ENCODE data around the gene GDF10.

GDF10 gene

DNA sequence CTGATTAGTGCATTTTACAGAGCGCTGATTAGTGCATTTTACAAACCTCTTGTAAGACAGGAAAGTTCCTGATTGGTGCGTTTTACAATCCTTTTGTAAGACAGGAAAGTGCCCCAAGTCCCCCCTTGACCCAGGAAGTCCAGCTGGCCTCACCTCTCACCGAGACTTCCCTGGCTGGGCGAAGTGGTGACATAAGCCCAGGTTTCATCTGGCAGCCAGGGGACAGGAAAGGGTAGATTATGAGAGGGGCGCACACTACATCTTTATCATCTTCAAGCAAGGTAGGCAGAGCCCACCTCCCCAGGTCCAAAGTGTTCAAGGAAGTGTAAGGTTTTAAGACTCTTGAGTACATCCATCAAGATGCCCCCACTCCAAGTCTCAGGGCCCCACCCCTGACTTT is 5.5 kb upstream of the GDF10 start:
- no peak for DNase-seq (ENCODE audit: low spot score)

- no peak for DNase-seq (ENCODE audit: low spot score)
Measured at GRCh38 chr10:47295411-47295810, 4.6 kb upstream of the GDF10 start.

DNA sequence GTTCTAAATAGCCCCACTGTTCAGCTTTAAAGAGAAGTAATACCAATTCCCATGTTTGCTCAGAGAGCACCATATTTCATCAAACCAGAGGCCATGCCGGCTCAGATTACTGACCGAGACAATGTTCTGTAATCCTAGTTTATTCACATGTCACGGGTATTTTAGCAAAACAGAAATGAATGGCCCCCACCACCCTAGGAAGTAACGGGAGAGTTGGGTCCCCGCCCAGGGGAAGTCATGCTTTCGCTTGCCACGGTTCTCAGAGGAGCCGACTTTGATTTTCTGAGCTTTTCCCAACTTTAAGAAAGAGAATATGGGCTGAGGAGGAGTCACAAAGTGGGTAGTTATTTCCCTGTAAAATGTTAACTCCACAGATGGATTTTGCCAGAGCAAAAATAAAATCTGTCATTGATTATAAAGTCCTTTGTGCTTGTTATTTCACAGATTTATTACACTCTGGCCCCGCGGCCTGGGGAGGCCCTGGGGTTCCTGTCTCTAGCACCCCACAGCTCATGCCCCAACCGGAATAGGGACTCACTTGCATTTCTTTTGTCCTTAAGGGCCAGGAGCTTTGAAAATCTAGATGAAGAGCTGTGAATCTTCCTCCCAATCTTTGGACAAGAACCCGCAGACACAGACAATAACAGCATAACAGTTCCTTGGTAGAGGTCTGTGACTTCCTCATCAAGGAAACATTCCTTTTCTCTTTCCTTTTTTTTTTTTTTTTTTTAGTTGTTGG is 3.7 kb upstream of the GDF10 start:
- no peak for DNase-seq (ENCODE audit: low spot score)

DNA sequence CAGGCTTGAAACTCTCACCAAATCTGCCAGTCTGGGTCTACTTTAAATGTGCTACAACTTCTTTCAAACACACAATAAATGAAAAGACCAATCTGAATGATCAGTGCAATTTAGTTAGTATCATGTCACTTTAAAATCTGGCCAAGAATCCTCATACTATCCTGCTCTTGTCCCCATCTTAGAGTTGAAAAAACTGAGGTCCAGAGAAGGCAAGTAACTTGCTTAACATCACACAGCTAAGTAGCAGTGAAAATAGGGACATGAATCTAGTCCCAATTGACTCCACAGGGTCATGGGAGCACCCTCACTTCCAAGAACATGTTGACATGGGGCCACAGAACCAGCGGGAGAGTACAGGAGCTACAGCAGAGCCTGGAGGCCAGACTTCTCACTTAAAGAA is 3.1 kb upstream of the GDF10 start:
- no peak for DNase-seq (ENCODE audit: low spot score)

DNA sequence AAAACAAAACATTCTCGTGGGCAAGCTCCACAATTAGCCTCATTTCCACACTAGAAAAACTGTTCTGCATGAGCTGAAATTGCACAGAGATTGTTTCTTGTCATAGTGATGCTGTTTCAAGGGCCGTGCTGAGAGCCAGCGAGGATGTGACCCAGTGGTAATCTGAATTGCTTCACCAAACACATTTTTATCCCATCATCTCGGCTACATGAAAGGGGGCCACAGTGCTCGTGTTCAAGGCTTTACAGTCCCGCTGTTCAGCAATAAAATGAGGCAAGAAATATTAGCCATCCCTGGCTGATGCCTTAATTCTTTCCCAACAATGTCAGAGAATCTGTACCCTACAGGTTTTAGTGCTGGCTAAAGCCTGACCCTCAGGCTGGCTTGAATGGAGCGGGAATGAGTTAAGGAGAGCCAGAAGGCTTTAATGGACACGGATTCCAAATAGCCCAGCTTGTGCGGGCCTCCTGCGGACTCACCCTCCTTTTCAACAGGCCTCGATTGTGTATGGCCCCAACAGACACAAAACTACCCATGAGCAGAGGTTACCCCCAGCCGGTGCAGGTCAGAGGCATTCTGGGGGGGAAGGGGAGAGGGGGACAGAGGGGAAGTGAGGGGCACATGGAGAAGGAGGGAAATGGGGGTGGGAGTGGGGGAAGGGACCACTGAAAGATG is 2.0 kb upstream of the GDF10 start:
- DNase-seq (ENCODE audit: low spot score), result no peak

DNA sequence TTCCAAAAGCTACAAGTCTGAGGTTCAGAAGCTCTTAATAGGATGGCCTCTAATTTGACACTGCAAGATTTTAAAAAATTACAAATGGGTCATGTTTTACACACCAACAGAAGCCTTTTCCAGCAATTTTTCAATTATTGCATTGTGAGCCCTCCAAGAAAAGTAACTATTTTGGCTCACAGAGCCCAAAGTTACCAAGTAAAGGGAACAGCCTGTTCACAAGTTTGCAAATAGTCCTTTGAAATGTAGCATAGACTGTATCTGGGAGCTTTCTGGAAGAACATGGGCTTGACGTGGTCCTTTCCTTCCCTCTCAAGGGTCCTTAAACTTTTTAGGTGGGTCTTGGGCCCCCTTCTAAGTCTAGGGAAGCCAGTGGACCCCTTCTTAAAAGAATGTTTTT is 1.3 kb upstream of the GDF10 start:
- no peak for DNase-seq (ENCODE audit: low spot score)

DNA sequence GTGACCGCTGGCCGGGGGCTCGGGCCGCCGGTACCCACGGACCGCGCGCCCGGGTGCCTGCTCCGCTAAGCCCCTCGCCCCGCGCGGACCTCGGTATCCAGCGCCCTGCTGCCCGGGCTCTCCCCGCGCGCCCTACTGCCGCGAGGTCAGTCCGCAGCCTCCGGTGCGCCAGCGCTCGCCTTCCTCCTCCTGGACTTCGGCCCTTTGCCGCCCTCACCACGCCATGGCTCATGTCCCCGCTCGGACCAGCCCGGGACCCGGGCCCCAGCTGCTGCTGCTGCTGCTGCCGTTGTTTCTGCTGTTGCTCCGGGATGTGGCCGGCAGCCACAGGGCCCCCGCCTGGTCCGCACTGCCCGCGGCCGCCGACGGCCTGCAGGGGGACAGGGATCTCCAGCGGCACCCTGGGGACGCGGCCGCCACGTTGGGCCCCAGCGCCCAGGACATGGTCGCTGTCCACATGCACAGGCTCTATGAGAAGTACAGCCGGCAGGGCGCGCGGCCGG is 483 bp downstream of the GDF10 start:
- DNase-seq (ENCODE audit: low spot score), result no peak

GRCh38 chr10:47301833-47302232 is 1.8 kb downstream of the GDF10 start:
- DNase-seq (ENCODE audit: low spot score), result no peak

- no peak for DNase-seq (ENCODE audit: low spot score)
Measured at GRCh38 chr10:47303105-47303504, 3.1 kb downstream of the GDF10 start.

GRCh38 chr10:47303866-47304265 is 3.9 kb downstream of the GDF10 start:
- no peak for DNase-seq (ENCODE audit: low spot score)

DNA sequence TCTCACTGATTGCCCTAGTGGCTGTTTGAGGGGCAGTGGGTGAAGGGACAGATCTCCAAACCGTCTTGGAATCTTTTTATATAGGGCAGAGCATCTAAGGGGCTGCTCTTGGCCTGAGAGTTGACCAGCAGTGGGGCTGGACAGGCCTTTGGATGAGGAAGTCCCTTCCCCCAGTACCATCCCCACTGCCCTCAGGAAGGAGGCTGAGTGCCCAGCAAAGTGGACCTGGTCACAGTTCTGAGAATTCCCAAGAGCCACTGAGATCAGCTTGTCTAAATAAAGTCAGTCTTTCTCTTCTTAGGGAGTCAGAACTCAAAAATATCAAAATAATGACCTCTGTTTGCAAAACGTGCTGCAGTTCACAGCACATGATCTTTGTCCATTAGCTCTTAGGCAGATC is 5.6 kb downstream of the GDF10 start:
- DNase-seq (ENCODE audit: low spot score), result no peak

DNA sequence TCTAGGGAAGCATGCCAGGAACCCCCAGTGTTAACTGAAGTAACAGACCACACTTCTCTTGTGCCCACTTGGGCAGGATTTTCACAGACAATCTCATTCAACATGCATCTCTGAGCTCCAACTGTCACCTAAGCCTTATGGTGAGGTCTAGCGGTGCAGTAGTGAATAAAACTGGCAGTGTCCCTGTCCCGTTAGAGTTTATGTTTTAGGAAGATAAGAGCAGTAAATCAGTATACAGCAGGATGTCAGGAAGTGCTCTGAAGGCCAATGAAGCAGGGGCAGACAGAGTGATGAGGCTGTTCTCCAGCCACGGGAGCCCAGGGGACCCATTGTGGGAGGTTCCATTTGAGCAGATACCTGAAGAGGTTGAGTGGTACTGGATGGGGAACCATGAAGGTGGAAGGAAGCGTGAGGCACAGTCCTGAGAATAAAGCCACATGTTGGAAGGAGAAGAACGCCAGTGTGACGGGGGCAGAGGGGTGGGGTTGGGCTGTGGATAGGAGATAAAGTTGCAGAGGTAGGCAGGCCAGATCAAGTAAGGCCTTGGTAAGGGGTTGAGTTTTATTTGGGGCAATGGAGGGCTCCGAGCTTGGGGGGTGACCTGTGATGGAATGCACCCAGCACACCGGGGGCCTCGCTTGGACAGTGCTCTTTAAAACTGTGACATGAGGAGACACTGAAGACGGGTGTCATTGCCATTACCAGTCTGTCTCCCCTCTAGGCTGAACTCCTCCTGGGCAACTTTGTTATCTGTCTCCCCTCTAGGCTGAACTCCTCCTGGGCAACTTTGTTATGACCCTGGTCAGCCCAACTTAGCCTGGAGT is 6.6 kb downstream of the GDF10 start:
- DNase-seq (ENCODE audit: low spot score), result no peak

DNA sequence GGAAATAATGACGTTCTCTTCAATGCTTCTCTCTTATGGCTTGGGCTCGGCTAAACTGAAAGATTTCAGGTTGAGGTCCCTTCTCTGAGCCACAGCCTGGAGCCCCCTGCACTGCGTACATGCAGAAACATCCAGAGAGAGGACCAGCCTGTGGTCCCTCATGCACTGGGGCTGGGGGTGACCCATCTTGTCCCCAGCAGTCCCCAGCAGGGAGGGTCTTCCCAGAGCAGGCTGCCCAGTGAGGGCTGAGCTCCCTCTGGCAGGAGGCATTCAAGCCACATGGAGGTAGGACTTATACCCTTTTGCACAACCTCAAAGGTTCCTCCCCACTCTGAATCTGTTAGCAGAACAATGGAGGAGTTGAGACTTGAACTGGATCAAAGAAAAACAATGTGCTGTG is 7.4 kb downstream of the GDF10 start:
- no peak for DNase-seq (ENCODE audit: low spot score)

DNA sequence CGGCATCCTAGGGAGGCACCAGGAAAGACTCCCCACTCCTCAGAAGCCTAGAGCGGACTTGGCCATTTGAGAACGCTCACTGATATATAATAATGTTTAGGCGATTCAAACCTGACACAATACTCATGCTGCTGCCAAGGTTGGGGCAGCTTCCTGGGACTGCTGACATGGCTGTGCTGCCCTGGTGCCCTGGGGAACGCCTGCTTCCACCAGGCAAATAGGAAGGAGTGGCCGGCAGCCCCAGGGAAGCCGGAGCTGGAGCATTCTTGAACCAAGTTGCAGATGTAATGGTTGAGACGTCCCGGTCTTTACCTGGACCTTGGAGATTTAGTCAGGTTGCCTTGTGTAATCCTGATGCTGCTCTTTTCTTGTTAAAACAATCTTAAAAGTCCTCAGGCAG is 8.8 kb downstream of the GDF10 start:
- DNase-seq (ENCODE audit: low spot score), result no peak

GRCh38 chr10:47309408-47310089 is 9.6 kb downstream of the GDF10 start:
- no peak for DNase-seq (ENCODE audit: low spot score)

DNA sequence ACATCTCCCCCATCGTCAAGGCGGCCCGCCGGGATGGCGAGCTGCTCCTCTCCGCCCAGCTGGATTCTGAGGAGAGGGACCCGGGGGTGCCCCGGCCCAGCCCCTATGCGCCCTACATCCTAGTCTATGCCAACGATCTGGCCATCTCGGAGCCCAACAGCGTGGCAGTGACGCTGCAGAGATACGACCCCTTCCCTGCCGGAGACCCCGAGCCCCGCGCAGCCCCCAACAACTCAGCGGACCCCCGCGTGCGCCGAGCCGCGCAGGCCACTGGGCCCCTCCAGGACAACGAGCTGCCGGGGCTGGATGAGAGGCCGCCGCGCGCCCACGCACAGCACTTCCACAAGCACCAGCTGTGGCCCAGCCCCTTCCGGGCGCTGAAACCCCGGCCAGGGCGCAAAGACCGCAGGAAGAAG is 10.1 kb downstream of the GDF10 start:
- no peak for DNase-seq (ENCODE audit: low spot score)

GRCh38 chr10:47311193-47311931 is 11.4 kb downstream of the GDF10 start:
- no peak for DNase-seq (ENCODE audit: low spot score)

GRCh38 chr10:47311932-47312662 is 12.1 kb downstream of the GDF10 start:
- DNase-seq (ENCODE audit: low spot score), result peak; percentile 91

DNA sequence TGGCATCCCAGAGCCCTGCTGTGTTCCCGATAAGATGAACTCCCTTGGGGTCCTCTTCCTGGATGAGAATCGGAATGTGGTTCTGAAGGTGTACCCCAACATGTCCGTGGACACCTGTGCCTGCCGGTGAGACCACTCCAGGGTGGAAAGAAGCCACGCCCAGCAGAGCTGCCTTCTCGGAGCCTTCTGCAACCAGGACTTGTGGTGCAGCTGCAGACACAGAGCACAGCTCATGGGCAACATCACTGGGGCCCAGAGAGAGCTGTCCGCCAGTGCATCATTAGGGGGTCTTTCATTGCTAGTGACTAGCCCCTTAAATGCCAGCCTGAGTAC is 12.6 kb downstream of the GDF10 start:
- DNase-seq (ENCODE audit: low spot score), result no peak

GRCh38 chr10:47314416-47314970 is 14.5 kb downstream of the GDF10 start:
- no peak for DNase-seq (ENCODE audit: low spot score)

DNA sequence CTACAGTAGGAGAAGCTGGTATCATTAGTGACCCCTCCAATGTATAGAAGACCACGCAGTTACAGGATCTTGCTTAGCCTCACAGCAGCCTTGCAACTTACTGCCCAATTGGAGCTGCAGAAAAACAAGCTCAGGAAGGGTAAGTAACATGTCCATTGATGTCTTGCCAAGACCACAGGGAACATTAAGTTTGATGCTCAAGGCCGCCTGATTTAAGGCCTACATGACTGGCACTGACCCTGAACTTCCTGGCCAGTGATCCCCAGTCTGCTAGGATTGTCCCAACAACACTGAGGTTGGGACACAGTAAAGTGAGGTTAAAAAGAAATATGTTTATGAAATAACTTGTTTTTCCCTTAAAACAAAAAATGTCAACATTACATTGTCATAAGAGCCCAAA is 15.4 kb downstream of the GDF10 start:
- no peak for DNase-seq (ENCODE audit: low spot score)
